NCI-H226 (cell line): ENCODE measurements around the gene SLC27A5.
"Not testable (repeated sequence)": the region's sequence is repeated elsewhere in the genome, so short reads cannot be mapped to it uniquely, and the experiment has no call there.

Experiments used
- DNase-seq: peaks from one replicate; pipeline ENCODE4 v3.0.0-alpha.2; 2015

SLC27A5 gene

DNA sequence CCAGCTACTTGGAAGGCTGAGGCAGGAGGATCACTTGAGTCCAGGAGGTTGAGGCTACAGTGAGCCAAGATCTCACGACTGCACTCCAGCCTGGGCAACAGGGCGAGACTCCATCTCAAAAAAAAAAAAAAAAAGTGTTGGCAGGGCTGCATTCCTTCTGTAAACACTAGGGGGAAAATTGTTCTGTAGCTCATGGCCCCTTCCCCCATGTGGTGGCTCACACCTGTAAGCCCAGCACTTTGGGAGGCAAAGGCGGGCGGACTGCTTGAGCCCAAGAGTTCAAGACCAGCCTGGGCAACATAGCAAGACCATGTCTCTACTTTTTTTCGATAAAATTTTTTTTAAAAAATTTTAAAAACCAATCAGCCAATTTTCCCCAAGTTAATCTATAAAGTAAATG is 27.4 kb downstream of the SLC27A5 start:
- not testable (repeated sequence) for DNase-seq

DNA sequence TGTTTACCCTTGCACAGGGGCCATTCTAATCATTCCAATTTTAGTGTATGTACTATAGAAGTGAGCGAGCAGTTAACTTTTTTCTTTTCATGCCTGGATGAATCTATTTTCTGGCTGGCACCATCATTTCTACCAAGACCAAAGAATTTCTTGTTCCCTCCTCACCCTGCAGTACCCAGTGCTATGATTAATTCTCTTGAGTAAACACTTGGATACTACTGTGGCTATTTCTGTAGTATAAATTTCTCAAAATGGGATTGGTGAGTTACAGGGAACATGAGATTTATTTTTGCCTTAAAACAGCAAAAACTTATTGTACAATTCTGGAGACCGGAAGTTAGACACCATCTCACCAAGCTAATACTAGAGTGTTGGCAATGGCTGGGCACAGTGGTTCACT is 28.0 kb downstream of the SLC27A5 start:
- DNase-seq = no peak

DNA sequence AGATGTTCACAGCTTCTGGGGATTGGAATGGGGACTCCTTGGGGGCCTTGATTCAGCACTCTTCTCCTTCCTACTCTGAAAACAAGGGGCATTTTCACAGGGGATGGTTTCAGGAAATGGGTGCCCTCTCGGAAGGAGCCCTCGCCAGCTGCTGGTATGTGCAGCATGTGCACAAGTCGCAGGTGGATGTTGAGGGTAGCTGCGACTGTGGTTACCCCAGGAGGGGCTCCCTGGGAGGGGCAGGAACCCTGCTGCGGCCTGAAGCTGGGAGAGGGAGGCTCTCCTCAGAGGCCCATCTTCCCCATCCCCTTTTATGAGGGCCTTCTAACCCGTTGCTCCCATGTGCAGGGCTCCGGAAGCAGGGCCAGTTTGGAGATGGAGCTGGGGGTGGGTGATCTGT is 29.4 kb downstream of the SLC27A5 start:
- DNase-seq = no peak

DNA sequence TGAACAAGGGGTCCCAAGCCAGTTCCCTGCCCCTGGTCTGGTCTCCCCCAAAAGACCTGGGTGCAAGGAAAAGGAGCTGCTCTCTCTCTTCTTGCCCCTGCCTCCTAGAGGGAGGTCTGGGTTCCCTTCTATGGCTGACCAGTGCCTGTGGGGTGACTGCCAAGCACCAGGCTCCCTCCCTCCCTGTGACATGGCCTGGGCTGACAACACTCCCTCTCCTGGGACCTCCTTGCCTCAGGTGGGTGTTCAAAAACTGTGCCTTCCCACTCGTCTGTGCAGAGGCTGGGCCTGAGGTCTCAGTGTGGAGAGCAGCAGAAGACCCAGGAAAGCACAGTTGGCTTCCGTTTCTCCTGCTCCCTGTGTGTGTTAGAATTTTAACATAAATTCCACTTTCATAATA is 31.0 kb downstream of the SLC27A5 start:
- no peak for DNase-seq

DNA sequence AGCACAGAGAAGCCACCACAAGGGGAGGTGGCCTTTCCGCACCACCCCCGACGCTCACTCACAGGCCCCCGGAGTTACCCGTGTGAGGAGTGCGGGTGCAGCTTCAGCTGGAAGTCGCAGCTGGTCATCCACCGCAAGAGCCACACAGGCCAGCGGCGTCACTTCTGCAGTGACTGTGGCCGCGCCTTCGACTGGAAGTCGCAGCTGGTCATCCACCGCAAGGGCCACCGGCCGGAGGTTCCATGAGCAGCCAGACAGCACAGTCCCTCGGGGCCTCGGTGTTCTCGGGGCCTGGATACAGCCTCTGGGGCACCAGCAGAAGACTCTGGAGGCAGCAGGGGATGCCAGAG is 31.3 kb downstream of the SLC27A5 start:
- DNase-seq = no peak

DNA sequence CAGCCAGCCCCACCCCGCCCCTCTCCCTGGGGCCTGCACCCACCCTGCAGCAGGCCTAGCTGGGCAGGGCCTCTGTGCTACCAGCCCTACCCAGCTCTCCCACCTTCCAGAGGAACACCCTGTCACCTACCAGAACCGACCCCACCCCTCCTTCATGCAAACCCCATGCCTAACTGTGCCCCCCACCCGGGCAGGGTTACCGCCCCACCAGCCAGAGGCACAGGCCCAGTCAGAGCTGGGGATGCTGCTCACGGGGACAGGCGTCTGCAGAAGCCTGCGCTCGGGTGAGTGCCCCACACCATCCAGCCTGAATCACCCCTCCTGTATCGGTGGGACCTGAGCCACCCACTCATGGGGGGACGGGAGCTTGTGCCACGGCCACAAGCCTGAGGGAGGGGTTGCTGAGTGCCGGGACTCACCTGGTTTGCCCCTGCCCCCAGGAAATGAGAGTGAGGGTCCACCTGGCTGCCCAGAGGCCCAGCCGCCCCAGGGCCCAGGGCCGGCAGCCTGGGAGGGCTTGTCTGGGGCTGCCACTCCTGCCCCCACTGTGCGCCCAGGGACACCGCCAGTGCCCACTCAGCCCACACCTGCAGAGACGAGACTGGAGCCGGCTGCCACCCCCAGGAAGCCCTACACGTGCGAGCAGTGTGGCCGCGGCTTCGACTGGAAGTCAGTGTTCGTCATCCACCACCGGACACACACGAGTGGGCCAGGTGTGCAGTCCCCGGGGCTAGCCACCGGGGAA is 31.9 kb downstream of the SLC27A5 start:
- DNase-seq = no peak

DNA sequence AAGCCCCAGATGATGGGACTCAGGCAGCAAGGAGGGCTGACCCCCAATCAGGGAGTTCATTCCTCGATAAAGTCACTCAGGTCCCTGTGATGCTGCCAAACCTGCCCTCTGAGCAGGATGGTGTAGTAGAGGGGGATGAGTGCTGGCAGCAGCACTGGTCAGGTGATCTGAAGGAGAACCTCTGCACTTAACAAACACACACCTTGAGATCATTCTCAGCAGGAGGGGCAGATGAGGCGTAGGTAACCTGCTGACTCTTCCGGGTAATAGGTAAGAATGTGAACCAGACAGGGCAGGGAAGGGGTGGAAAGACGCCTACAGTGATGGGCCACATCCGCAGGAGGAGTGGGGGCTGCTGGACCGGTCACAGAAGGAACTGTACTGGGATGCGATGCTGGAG is 32.5 kb downstream of the SLC27A5 start:
- no peak for DNase-seq

DNA sequence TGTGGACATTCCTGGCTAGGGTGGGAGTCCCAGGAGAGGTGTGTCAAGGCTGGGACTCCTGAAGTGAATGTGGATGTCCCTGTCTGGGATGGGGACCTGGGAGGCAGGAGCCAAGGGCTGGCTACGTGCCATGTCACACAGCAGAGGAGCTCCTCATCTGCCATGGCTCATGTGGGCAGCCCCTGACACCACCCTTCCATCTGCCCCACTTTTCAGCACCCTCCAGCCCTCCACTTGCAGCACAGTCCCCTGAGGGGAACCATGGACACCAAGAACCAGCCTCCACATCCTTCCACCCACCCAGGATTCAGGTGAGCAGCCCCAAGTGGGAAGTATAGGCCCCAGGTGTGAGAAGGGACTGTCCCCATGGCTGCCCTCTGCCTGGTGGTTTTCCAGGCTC is 33.9 kb downstream of the SLC27A5 start:
- DNase-seq = no peak

DNA sequence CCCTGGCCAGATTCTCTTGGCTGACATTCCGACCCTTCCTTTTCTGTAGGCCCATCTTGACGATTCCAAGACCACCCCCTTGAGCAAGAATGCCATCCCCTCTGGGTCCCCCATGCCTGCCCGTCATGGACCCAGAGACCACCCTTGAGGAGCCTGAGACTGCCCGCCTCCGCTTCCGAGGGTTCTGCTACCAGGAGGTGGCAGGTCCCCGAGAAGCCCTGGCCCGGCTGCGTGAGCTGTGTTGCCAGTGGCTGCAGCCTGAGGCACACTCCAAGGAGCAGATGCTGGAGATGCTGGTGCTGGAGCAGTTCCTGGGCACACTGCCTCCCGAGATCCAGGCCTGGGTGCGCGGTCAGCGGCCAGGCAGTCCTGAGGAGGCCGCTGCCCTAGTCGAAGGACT is 34.7 kb downstream of the SLC27A5 start:
- DNase-seq = no peak

DNA sequence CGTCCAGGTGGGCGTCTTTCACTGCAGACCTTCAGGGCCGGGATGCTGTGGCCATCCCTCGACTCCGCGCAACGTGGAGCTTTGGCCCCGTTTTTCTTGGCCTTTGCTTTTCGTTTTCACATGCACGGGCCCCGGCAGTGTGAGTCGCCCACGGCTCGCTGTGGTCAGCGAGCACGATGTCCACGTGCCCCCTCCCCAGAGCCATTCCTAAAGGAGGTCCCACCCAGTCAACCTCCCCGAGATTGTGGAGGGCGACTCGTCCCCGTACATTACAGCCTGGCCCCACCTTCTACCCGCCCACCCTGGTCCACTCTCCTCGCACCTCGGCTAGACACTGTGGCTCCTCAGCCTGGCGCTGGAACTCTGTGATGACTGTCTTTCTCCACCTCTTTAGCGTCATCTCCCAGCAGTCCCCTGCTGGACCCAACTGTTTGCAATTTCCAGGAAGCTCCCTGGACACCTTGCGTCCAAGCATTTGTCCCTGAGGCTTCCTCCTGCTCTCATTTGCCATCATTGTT is 35.2 kb downstream of the SLC27A5 start:
- DNase-seq = no peak

DNA sequence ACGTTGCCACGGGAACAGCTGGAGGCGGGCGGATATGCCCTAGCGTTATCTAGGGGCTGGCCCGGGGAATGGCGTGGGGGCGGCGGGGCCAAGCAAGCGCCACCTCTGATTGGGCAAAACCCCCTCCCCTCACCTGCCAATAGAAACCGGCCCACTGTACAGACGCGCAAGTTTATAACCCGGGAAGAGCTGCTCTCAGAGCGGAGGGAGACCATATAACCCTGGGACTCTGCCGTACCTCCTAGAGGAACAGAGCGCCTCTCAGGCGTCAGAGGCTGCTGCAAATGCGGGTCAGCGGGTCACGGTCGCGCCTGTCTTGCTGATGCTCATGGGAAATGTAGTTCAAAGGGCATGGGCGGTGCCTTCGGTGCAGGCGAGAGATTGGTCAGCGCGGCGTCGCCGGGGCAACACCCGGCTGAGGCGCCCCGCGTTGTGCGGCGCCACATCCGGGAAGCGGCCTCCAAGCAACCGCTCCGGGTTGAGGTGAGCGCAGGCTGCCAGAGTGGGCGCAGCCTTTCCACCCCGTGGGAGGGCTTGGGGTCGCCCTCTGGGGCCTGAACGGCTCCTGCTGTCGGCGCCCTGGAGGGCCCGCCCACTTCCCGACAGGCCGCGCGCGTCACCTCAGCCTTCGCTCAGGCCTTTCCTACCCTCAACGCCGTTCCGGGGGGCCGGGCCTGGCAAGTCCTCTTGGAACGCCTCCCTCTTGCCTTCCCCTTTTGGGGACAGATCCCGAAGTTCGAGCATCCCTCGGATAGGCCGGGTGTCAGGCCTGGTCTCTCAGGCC is 35.9 kb downstream of the SLC27A5 start, which contains the start of gene ZNF446:
Gene ZNF446, plus strand, starts transcription at position 639 of the 784 bp plus-strand sequence. CDS start 867 bp downstream, outside the sequence.
- DNase-seq = peak; percentile 100

DNA sequence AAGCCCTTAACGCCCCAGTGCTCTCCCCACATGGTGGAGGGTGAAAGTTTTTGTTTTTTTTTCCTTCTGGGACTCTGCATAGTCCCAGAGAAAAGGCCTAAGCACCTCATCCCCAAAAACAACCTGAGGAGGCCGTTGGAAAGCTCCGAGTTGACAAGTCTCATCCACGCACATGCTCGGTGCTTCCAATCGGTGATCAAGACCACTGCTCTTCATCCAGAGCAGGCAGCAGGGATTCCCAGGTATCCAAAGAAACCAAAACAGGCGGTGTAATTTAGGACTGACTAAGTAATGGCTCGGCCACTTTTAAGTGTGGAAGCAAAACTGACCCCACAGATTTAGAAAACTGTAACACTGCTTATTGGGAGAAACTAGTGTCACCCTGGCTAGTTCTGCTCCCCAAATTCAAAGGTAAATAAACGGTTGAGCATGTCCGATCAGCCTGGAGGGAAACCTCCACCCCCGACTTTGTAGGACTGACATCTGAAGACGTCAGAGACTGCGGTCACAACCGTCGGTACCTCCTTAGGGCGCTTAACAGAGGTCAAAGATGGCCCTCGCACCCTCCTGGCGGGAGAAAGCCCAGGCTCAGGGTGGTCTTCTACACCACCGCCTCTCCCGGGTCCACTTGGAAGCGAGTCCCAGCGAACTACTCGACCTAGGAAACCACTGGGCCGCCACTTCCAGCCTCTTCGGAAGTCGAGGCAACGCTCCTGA is 36.6 kb downstream of the SLC27A5 start:
- no peak for DNase-seq

DNA sequence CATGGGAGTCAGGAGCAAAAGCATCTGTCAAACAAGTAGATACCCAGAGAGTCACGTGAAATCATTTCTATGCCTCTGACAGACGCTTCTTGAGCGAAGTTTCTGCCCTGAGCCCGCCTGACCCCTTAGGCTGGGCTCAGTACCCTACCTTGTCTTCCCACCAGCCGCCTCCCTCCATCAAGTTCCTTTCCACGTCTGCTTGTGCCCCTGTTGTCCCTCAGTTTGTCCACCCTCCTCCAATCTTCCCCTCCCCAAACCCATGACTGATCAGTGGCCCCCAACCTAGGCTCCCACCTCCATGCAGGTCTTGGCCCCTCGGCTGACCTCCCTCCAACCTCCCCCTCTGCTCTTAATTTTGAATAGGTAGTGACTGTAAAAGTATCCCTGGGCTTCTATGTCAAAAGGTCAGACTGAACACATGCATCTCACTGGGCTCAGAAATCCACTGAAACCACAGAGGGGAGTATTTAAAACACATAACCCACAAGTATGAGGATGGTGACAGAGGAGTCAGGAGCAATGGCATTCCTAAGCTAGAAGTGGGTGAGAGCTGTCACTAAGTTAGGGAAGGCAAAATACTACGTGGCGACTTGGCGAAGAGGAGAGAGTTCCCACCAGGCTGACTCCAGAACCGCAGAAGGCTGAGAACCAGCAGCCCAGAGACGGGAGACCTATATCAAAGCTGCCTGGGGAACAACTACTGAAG is 37.3 kb downstream of the SLC27A5 start:
- peak; percentile 26 for DNase-seq

DNA sequence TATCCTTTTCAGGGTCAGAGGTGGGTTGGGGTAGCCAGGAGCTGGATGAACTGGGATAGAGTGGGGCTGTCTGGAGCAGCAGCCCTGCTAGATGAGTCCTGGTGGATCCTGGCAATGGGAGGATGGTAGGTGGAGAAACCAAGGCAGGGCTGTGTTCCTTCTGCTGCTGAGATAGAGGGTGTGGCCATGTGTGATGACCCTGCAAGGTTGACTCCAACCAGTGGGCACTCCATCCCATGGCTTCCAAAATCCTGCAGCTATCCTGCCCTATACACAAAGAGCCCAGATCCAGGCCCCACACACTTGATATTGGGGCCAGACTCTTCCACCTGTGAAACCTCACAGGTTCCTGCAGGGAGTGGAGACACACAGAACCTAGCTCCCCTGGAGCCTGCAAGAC is 38.0 kb downstream of the SLC27A5 start:
- DNase-seq = no peak

DNA sequence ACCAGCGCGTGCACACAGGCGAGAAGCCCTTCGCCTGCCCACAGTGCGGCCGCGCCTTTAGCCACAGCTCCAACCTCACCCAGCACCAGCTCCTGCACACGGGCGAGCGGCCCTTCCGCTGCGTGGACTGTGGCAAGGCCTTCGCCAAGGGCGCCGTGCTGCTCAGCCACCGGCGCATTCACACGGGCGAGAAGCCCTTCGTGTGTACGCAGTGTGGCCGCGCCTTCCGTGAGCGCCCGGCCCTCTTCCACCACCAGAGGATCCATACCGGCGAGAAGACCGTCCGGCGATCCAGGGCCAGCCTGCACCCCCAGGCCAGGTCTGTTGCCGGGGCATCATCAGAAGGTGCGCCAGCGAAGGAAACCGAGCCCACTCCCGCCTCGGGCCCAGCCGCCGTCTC is 40.1 kb downstream of the SLC27A5 start:
- no peak for DNase-seq

DNA sequence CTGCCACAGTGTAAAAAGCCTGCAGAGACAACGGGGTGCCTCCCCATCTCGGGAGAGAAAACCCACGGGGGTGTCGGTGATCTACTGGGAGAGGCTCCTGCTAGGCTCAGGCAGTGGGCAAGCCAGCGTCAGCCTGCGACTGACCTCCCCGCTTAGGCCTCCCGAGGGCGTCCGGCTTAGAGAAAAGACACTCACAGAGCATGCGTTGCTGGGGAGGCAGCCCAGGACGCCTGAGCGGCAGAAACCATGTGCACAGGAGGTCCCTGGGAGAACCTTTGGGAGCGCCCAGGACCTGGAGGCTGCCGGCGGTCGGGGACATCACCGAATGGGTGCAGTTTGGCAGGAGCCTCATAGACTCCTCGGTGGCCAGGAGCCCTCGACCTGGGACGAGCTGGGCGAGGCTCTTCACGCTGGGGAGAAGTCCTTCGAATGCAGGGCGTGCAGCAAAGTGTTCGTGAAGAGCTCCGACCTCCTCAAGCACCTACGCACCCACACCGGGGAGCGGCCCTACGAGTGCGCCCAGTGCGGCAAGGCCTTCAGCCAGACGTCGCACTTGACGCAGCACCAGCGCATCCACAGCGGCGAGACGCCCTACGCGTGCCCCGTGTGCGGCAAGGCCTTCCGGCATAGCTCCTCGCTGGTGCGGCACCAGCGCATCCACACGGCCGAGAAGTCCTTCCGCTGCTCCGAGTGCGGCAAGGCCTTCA is 40.8 kb downstream of the SLC27A5 start:
- DNase-seq = not testable (repeated sequence)

DNA sequence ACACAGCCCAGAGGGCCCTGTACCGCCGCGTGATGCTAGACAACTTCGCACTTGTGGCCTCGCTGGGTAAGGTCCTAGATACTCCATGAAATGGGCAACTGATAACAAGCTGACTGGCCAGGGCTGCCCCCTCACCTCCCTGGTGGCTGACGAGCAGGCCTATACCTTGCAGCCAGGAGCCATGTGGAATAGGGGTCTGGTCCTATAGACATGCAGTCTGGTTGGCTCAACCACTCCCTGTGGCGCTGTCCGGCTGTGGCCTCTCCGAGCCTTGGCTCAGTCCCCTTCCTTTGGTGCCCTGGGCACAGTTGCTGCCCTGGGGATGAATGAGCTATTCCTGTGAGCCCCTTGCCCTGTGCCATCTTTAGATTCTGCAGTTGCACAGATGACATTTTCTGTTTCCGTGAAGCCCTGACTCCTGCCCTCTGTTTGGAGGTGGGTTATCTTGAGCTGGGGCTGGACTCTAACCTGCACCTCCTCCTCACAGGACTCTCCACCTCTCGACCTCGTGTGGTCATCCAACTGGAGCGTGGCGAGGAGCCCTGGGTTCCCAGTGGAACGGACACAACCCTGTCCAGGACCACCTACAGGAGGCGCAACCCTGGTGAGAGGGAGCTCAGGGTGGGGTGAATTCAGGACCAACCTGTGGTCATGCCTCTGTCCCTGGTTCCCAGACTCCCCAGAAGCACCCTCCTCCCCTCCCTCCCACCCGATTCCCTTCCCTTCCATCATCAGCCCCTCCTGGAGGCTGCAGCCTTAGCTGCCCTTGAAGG is 42.4 kb downstream of the SLC27A5 start:
- no peak for DNase-seq

DNA sequence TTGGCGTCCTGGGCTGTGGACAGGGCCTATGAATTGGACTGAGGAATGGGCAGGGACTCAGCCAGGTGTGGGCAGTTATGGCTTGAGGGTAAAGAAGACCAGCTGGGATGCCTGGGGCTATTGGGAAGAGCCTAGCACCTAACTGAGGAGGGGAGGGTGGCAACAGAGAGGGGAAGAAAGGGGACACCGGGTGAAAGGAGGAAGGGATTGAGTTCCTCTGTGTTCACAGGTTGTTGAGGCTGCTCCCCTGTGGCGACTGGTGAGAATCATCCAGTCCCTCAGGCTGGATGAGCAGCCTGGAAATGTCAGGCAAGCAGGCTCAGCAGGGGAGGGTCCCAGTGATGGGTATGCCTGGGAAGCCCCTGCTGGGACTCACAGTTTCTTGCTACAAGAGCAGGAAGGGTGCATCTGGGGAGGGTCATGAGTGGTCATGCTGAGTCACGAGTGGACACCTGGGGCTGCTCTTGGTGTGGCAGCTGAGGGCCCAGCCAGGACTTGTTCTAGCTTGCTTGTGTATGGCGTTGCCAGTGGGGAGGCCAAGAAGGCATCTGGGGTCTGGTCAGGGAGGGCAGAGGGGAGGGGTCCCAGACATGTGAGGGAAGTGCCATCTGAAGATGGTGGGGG is 43.5 kb downstream of the SLC27A5 start:
- DNase-seq = no peak

DNA sequence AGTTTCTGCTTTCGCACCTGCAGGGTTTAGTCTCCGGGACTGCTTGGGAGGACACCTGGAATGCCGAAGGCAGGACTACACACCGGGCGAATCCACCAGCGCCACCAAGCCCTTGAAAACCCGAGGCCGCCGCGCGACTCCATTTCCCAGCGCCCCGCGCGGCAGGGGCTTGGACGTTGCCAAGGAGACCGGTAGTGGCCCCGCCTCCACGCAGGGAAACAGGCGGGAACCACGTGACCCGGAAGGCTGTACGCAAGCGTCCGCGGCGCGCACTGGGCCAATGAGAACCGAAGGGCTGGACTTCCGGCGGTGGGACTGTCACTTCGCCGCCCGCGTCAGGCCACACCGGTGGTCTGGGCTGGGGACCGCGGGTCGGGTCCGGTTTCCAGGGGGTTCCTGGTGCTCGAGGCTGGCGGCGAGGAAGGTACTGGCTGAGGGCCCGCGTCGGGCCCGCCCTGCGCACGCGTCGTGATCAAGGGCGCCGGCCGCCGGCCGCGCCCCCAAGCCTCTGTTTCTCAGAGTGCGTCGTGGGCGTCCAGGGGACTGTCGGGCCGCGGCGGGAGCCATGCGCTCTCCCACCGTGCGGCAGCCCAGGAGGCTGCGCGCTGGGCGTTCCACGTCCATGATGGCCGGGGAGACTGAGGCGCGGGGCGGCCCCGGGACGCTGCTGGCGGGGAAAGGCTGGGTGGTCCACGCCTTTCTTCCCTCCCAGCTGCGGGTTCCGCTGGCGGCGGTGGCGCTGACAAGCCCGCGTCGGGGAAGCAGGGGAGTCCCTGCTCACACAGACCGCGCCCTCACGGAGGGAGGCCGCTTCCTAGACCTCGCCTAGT is 44.8 kb downstream of the SLC27A5 start, which contains the start of gene ZNF324:
Gene ZNF324, plus strand, starts transcription at position 321 of the 830 bp plus-strand sequence. CDS start 2,106 bp downstream, outside the sequence.
- peak; percentile 98 for DNase-seq
